Naive thymus-derived CD8-positive, alpha-beta T cell (primary cell): Measurements from ENCODE around the gene TGIF2. TPM values are rescaled to one million over a fixed set of nuclear protein-coding genes. Genes with fewer than 3 reads are reported as not detected.

Experiments
- ATAC-seq, 2 donors: fragments of 150-1000 bp; cut with Tn5 transposase in 1 of 2; sonication (Bioruptor Pico), chemical (Tn5 transposase) in 1 of 2; 1 replicate in 1 of 2; 2 replicates in 1 of 2; pipeline ENCODE4 v1.10.0; 2021; ENCODE audit warnings: mild to moderate bottlenecking in 2 of 2, moderate library complexity in 2 of 2
- POLR2A ChIA-PET: fragments of 350-600 bp; sonication (Branson Sonifier 250); formaldehyde crosslinking; loops from one replicate; lab custom pipeline; 2021; ENCODE audit warnings: antibody characterized with exemption; lab: Charles Lee
- DNase-seq, 10 donors: peaks; one replicate each; pipeline versions ENCODE4 v3.0.0 to v3.0.0-alpha.2; 2020 to 2022
- H3K27ac Mint-ChIP-seq, 10 donors: one replicate each; pipeline ENCODE4 v1.8.0; 2020 to 2022; ENCODE audit warnings: mild to moderate bottlenecking in 10 of 10, mixed read lengths in 10 of 10, moderate library complexity in 4 of 10, inconsistent platforms in 1 of 10
- H3K27me3 Mint-ChIP-seq, 5 donors: one replicate each; pipeline ENCODE4 v1.8.0; 2021 to 2022; ENCODE audit warnings: mixed read lengths in 5 of 5
- H3K36me3 Mint-ChIP-seq, 3 donors: one replicate each; pipeline ENCODE4 v1.8.0; 2020 to 2022; ENCODE audit warnings: mixed read lengths in 3 of 3, mild to moderate bottlenecking in 2 of 3, inconsistent platforms in 1 of 3
- H3K4me1 Mint-ChIP-seq, 4 donors: one replicate each; pipeline ENCODE4 v1.8.0; 2021 to 2022; ENCODE audit warnings: mixed read lengths in 4 of 4
- H3K4me3 Mint-ChIP-seq, 10 donors: one replicate each; pipeline ENCODE4 v1.8.0; 2020 to 2022; ENCODE audit warnings: mild to moderate bottlenecking in 10 of 10, mixed read lengths in 10 of 10, moderate library complexity in 6 of 10, inconsistent platforms in 1 of 10
- H3K9me3 Mint-ChIP-seq, 9 donors: one replicate each; pipeline ENCODE4 v1.8.0; 2020 to 2022; ENCODE audit warnings: mixed read lengths in 9 of 9, mild to moderate bottlenecking in 3 of 9, inconsistent platforms in 1 of 9, moderate library complexity in 1 of 9
- polyA plus RNA-seq, 3 donors: library from polyadenylated mRNA; unstranded; fragments of 300-500 nt; fragmentation: Illumina TruSeq; gene quantifications; one replicate each; pipeline ENCODE4 v1.2.3, GENCODE V29; 2021
- total RNA-seq, 8 experiments: library from RNA in 2 of 8; stranded (reverse) in 2 of 8; gene quantifications; one replicate each; pipeline ENCODE4 v1.2.3 and lab custom pipeline; 2021 to 2026

Gene TGIF2
- total and polyA plus RNA-seq, 5 experiments from 2014 or later: 25.7 to 38.4 (median 36.8) TPM

DNA sequence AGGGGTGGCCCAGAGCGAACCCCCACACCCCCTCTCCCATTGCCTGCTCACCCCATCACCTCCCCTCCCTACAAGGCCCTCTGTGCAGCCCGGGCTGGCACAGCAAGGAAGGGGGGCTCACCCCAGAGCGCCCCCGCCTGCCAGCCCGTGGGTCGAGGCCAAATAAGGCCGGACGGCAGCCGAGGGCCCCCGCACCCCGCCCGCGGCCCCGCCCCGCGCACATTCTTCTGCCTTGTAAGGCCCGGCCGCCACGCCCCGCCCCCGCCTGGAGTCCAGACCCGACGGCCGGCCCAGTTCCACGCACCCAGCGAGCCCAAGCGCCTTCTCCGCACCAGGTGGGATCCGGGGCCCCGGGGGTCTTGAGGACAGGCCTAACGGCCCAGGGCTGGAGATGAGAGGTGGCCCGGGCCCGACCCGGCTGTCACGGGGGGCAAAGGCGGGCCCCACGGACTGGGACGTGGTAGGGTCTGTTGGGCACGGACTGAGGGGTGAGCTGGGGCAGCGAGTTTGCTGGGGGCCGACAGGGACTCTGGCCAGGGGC is 32.1 kb upstream of the TGIF2 start, which contains the start of gene MYL9:
Gene MYL9, plus strand, starts transcription at position 293 of the 541 bp plus-strand sequence. CDS start 3,366 bp downstream, outside the sequence.
- Mint-ChIP-seq H3K9me3 (no peaks in the 10 kb centered on the region), H3K27me3 (peaks cover 0 to 1% (median 0%) of the 10 kb centered on the region in 5 donors), H3K4me1 (peaks cover 1 to 8% (median 3%) of the 10 kb centered on the region in 4 donors), H3K36me3 (no peaks in the 10 kb centered on the region), H3K4me3 (peak within 1 kb of the TSS in 7 of 10 donors; percentile 14 to 51 (median 30)), H3K27ac (peak within 1 kb of the TSS in 2 of 10 donors; percentile 9 to 22)
- POLR2A ChIA-PET: interaction anchor here (0.6 kb wide), 3 partner anchors 267 to 1324 kb away, joined by 3 read pairs; no protein-coding TSS in a partner anchor
- DNase-seq (peak in 1 of 10 donors; percentile 14), ATAC-seq (peak in 1 of 2 donors; percentile 39)

DNA sequence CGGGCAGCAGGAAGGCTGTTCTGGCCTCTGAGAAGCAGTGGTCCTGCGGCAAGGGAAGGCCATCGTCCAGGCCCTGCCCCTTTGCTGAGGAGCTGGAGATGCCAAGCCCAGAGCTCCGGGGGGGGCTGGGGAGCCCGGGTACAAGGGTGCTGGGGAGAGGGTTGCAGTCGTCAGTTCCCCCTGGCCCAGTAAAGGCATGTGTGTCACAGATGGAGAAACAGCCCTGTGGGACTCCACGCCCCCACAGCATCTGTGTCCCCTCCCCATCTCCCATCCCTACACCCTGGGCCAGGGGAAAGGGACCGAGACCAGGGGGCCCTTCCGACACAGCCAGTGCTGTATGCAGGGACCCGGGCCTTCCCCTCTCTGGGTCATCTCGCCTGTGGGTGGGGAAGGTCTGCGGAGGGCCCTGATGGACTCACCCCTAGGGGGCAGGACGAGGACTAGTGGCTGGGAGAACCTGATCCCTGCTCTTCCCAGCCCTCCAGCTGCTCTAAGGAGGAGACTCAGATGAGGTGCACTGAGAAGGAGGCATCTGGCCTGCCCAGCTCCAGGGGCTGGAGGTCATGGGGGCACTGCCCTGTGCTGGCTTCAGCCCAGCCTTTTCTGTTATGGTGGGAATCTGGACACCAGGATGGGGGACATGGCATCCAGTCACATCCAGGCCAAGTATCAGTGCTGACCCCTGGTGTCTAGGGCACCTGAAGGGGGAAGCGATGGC is 31.5 kb upstream of the TGIF2 start:
- no peak for ATAC-seq
- H3K9me3 Mint-ChIP-seq: no peaks in the 10 kb centered on the region

DNA sequence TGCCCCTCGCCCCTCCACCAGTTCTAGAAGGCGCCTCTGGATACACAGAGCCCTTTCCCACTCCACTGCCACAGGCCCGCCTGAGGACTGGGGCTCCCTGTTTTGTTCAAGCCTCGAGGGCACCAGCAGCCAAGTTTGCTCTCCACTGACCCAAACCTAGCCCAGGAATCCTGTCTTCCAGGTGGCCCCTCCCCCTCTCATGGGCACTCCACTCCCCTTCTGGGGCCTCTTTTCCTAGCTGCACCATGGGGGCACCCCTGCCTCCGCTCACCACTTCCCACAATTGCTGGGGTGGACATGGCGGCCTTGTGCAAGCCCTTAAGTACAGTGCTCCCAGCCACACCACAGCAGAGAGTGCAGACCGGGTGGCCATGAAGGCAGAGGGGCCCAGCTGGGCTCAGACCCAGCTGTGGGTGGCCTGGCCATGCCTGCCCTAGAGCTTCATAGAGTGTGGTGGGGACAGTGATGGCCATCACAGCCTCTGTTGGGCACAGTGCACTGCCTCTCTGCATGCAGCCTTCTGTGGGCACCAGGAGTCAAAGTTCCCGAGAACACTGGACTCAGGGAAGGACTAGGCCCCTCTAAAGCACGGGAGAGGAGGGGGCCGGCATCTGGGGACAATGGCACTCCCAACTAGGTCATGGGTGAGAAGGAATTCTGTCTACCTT is 30.7 kb upstream of the TGIF2 start:
- H3K9me3 Mint-ChIP-seq: no peaks in the 10 kb centered on the region
- peak overlapping the region in 1 of 10 donors; percentile 26 for H3K4me3 Mint-ChIP-seq
- DNase-seq (no peak), ATAC-seq (no peak)
- H3K27ac Mint-ChIP-seq: peak overlapping the region in 2 of 10 donors; percentile 54 to 72
- POLR2A ChIA-PET: no interaction called here
- H3K27me3 Mint-ChIP-seq: peaks cover 0 to 1% (median 0%) of the 10 kb centered on the region in 5 donors
- no peaks in the 10 kb centered on the region for H3K36me3 Mint-ChIP-seq
- peaks cover 2 to 8% (median 4%) of the 10 kb centered on the region in 4 donors for H3K4me1 Mint-ChIP-seq

More for the DNA sequence above, 31.5 kb upstream of the TGIF2 start:
- Mint-ChIP-seq H3K36me3 (no peaks in the 10 kb centered on the region), H3K27ac (peak overlapping the region in 1 of 10 donors; percentile 9), H3K4me1 (peaks cover 2 to 8% (median 4%) of the 10 kb centered on the region in 4 donors), H3K27me3 (peaks cover 0 to 1% (median 0%) of the 10 kb centered on the region in 5 donors), H3K4me3 (peak overlapping the region in 6 of 10 donors; percentile 14 to 51 (median 29))
- POLR2A ChIA-PET: no interaction called here
- no peak for DNase-seq

DNA sequence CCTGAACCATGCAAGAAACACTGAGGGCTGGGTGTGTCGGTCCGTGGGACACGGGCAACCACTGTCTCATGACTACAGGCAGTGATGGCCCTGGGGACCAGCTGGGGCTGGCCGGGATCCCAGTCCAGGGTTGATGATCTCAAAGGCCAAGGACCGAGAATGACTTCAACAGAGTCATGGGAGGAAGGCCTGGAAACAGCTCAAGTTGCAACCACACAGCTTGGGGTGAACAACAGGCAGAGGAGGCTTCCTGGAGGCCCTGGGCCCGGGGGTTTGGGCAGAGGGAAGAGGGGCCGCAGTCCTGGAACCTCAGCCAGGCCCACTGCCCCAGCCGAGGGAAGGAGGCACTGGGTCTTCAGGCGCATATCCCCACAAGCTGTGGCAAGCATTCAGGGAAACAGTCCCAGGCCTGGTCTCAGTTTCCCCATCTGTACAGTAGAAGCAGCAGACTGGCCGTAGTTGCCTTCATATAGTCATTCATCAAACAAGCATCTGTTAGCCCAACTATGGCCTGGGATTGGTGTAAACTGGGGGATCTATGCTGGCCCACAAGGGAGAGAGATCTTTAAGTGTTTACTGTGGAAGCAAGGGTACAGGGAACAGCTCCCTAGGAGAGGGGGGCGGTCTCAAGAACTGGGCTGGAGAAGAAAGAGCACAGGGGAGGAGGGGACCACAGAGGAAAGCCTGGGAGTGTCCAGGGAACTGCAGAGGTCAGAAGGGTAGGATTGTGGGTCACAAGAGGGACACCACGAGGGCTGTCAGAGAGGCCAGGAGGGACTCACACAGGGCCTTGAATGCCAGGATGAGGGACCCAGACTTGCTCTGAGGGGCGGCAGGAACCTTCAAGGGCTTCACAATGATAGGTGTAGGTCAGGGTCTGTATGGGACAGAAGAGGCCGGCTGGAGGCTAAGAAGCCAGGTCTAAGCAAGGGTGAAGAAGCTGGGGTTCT is 29.9 kb upstream of the TGIF2 start:
- Mint-ChIP-seq H3K36me3 (no peaks in the 10 kb centered on the region), H3K27me3 (peaks cover 0 to 1% (median 0%) of the 10 kb centered on the region in 5 donors), H3K27ac (peak overlapping the region in 3 of 10 donors; percentile 40 to 54 (median 41)), H3K4me3 (no peak overlapping the region), H3K9me3 (no peaks in the 10 kb centered on the region), H3K4me1 (peaks cover 2 to 10% (median 4%) of the 10 kb centered on the region in 4 donors)
- DNase-seq (no peak), ATAC-seq (no peak)
- POLR2A ChIA-PET: no interaction called here

DNA sequence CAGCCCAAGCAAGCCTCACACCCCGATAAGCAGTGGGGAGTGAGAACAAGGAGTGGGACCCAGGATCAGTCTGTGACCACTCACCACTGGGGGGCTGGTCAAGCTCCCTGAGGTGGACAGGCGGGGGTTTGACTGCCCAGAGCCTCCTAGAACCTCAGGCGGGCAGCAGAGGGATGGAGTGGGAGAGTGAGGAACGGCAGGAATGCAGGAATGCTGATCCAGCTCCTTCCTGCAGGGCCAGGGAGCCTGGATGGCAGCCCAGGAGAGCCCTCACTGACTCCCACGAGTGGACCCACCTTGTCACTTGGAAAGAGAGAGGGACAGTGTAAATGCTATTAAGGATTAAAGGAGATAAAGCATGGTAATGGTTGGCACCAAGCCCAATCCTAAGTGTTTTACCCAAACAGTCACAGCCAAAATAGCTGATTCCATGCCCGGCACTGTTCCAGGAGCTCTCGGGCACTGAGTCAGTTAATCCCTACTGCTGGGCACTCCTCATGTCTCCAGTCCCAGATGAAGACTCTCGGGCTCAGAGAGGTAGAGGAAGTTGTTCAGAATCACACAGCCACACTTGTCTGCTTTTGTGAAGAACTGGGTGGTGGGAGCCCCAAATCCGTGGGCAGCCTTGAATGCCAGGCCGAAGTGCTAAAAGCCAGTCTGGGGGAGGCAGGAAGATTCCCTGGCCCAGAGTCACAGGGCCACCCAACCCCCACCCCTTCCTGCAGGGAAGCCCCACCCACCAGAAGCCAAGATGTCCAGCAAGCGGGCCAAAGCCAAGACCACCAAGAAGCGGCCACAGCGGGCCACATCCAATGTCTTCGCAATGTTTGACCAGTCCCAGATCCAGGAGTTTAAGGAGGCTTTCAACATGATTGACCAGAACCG is 29.0 kb upstream of the TGIF2 start:
- Mint-ChIP-seq H3K4me3 (no peak overlapping the region), H3K9me3 (no peaks in the 10 kb centered on the region), H3K36me3 (no peaks in the 10 kb centered on the region), H3K27me3 (peaks cover 0 to 1% (median 0%) of the 10 kb centered on the region in 5 donors), H3K27ac (peak overlapping the region in 1 of 10 donors; percentile 51), H3K4me1 (peaks cover 2 to 10% (median 4%) of the 10 kb centered on the region in 4 donors)
- POLR2A ChIA-PET: no interaction called here
- DNase-seq (no peak), ATAC-seq (no peak)

DNA sequence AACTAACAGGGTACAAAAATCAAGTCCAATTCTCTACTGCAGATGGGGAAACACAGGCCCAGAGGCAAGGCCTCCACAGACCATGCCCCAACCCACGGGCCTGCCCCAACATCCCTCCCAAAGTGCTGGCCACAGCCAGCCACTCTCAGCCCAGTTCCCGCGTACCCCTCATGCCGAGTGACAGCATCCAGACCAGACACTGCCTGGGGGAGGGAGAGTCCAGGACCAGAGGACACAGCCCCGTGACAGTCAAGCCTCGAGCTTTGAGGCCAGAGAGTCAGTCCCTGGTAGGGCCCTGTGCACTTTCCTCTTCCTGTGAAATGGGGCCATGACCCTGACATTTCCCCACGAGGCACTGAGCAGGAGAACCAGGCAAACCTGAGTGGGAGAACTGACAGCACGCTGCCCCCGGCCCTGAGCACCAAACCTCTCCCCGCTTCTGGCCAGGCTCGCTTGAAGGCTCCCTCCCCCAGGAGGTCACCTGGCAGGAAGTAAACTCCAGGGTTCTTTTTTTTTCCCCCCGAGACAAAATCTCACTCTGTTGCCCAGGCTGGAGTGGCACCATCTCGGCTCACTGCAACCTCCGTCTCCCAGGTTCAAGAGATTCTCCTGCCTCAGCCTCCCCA is 27.2 kb upstream of the TGIF2 start:
- DNase-seq: no peak
- no peak overlapping the region for H3K4me3 Mint-ChIP-seq
- no peaks in the 10 kb centered on the region for H3K9me3 Mint-ChIP-seq
- no peak for ATAC-seq
- H3K27me3 Mint-ChIP-seq: no peaks in the 10 kb centered on the region
- POLR2A ChIA-PET: no interaction called here
- H3K4me1 Mint-ChIP-seq: peaks cover 0 to 10% (median 4%) of the 10 kb centered on the region in 4 donors
- peak overlapping the region in 3 of 10 donors; percentile 20 to 70 (median 43) for H3K27ac Mint-ChIP-seq
- H3K36me3 Mint-ChIP-seq: no peaks in the 10 kb centered on the region

- H3K27me3 Mint-ChIP-seq: no peaks in the 10 kb centered on the region
- H3K4me1 Mint-ChIP-seq: peaks cover 0 to 10% (median 4%) of the 10 kb centered on the region in 4 donors
- no peak overlapping the region for H3K4me3 Mint-ChIP-seq
- H3K27ac Mint-ChIP-seq: peak overlapping the region in 4 of 10 donors; percentile 21 to 57 (median 35)
- no peaks in the 10 kb centered on the region for H3K9me3 Mint-ChIP-seq
- POLR2A ChIA-PET: no interaction called here
- H3K36me3 Mint-ChIP-seq: no peaks in the 10 kb centered on the region
- DNase-seq (no peak), ATAC-seq (no peak)
Observed at GRCh38 chr20:36547186-36548005, 26.0 kb upstream of the TGIF2 start.

DNA sequence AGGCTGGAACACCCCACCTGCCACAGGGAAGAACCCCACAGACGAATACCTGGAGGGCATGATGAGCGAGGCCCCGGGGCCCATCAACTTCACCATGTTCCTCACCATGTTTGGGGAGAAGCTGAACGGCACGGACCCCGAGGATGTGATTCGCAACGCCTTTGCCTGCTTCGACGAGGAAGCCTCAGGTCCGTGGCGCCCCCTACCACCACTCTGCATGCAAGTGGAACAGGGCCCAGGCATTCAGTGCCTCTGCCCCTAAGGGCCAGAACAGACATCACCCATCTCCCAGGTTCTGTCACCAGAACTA is 25.4 kb upstream of the TGIF2 start:
- DNase-seq: no peak
- POLR2A ChIA-PET: no interaction called here
- ATAC-seq: no peak
- Mint-ChIP-seq H3K27ac (no peak overlapping the region), H3K4me1 (peaks cover 0 to 8% (median 1%) of the 10 kb centered on the region in 4 donors), H3K9me3 (no peaks in the 10 kb centered on the region), H3K36me3 (no peaks in the 10 kb centered on the region), H3K27me3 (no peaks in the 10 kb centered on the region), H3K4me3 (no peak overlapping the region)

DNA sequence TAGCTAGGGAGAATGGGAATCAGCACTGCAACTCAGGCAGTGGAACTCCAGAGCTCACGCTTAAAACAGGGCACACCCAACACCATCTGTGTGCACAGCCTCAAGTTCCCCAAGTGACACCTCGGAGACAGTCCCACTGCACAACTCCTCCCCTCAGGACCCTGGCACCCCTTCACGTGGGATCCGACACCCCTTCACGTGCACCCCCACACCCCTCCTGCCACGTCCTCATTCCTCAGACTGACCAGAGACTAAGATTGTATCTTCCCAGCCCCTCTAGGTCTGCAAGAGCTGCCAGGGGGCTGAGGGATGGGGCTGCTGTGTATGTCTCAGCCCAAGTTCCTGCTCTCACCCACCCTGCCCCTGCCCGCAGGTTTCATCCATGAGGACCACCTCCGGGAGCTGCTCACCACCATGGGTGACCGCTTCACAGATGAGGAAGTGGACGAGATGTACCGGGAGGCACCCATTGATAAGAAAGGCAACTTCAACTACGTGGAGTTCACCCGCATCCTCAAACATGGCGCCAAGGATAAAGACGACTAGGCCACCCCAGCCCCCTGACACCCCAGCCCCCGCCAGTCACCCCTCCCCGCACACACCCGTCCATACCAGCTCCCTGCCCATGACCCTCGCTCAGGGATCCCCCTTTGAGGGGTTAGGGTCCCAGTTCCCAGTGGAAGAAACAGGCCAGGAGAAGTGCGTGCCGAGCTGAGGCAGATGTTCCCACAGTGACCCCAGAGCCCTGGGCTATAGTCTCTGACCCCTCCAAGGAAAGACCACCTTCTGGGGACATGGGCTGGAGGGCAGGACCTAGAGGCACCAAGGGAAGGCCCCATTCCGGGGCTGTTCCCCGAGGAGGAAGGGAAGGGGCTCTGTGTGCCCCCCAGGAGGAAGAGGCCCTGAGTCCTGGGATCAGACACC is 24.4 kb upstream of the TGIF2 start:
- no peak for ATAC-seq
- no peak for DNase-seq
- Mint-ChIP-seq H3K27ac (no peak overlapping the region), H3K4me1 (peaks cover 0 to 5% (median 2%) of the 10 kb centered on the region in 4 donors), H3K27me3 (no peaks in the 10 kb centered on the region), H3K36me3 (no peaks in the 10 kb centered on the region), H3K9me3 (no peaks in the 10 kb centered on the region), H3K4me3 (no peak overlapping the region)
- POLR2A ChIA-PET: no interaction called here

- POLR2A ChIA-PET: no interaction called here
- H3K9me3 Mint-ChIP-seq: no peaks in the 10 kb centered on the region
- H3K27ac Mint-ChIP-seq: peak overlapping the region in 1 of 10 donors; percentile 52
- H3K36me3 Mint-ChIP-seq: no peaks in the 10 kb centered on the region
- no peak for DNase-seq
- no peaks in the 10 kb centered on the region for H3K27me3 Mint-ChIP-seq
- H3K4me3 Mint-ChIP-seq: no peak overlapping the region
- no peak for ATAC-seq
- H3K4me1 Mint-ChIP-seq: peaks cover 0 to 5% (median 2%) of the 10 kb centered on the region in 4 donors
Observed at GRCh38 chr20:36549628-36549941, 23.8 kb upstream of the TGIF2 start.
